ENCODE measurements around the gene KCNJ12. TPM values are rescaled to one million over a fixed set of nuclear protein-coding genes. Genes with fewer than 3 reads are reported as not detected.

The KCNJ12 gene
- total RNA-seq, 2 experiments from 2014 or later = 0.11 TPM; not detected in 1

- Mint-ChIP-seq H3K27me3 (no peaks in the 10 kb centered on the region), H3K36me3 (ENCODE audit: low read depth) (no peaks in the 10 kb centered on the region), H3K4me3 (no peak overlapping the region), H3K27ac (no peak overlapping the region), H3K4me1 (ENCODE audit: low read depth) (no peaks in the 10 kb centered on the region), H3K9me3 (no peaks in the 10 kb centered on the region)
- intact Hi-C loops (cut with DNase I, micrococcal nuclease) = no loop called here
- POLR2A ChIA-PET = no interaction called here
- no peak for DNase-seq
- H3K27me3 ChIP-seq (ENCODE audit: control insufficient read depth in 1 of 2, insufficient read depth in 2 of 2, low read length in 2 of 2) = no peaks in the 10 kb centered on the region
- H3K9me3 ChIP-seq (ENCODE audit: control insufficient read depth in 1 of 2, insufficient read depth in 1 of 2, low read length in 2 of 2) = peaks cover 0 to 3% of the 10 kb centered on the region in 2 experiments
- CTCF ChIA-PET = no interaction called here
- H3K36me3 ChIP-seq (ENCODE audit: insufficient read depth, low read length) = no peaks in the 10 kb centered on the region
- H3K4me3 ChIP-seq (ENCODE audit: low read length) = no peak overlapping the region
- TF ChIP-seq, protein P1, sequence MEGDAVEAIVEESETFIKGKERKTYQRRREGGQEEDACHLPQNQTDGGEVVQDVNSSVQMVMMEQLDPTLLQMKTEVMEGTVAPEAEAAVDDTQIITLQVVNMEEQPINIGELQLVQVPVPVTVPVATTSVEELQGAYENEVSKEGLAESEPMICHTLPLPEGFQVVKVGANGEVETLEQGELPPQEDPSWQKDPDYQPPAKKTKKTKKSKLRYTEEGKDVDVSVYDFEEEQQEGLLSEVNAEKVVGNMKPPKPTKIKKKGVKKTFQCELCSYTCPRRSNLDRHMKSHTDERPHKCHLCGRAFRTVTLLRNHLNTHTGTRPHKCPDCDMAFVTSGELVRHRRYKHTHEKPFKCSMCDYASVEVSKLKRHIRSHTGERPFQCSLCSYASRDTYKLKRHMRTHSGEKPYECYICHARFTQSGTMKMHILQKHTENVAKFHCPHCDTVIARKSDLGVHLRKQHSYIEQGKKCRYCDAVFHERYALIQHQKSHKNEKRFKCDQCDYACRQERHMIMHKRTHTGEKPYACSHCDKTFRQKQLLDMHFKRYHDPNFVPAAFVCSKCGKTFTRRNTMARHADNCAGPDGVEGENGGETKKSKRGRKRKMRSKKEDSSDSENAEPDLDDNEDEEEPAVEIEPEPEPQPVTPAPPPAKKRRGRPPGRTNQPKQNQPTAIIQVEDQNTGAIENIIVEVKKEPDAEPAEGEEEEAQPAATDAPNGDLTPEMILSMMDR (IDR thresholded peaks at IDR 0.05) = no peak
- no peak for ATAC-seq (ENCODE audit: poor library complexity)
- no peak overlapping the region for H3K27ac ChIP-seq (ENCODE audit: low read depth in 1 of 2, low read length in 2 of 2)
- H3K4me1 ChIP-seq (ENCODE audit: insufficient read depth, low read length) = no peaks in the 10 kb centered on the region
Observed at GRCh38 chr17:21353326-21354010, 22.7 kb upstream of the KCNJ12 start.

DNA sequence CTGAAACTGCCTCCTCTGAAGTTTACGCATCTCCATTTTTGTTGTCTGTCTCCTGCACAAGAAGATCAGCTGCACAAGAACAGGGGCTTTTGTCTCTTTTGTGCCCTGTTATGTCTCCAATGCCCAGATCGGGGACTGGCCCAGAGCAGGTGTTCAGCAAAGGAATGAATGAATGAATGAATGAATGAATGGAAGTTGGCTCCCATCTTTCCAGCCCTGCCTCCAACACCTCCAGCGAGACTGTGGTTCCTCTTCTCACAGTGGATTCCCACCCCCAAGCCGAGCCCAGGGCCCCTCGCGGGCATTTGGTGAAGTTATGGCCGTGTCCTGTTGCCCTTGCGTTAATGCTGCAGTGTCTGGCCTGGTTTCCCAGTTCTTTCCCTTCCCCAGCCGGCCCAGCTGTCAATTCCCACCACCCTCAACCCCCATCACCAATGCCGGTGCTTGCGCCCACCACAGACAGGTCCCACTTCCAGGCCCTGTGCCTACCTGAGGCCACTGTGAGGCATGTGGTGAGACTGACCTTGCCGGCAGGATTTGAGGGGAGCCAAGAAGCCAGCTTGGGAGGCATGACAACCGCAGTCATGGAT is 21.3 kb upstream of the KCNJ12 start:
- H3K36me3 Mint-ChIP-seq (ENCODE audit: low read depth) = no peaks in the 10 kb centered on the region

DNA sequence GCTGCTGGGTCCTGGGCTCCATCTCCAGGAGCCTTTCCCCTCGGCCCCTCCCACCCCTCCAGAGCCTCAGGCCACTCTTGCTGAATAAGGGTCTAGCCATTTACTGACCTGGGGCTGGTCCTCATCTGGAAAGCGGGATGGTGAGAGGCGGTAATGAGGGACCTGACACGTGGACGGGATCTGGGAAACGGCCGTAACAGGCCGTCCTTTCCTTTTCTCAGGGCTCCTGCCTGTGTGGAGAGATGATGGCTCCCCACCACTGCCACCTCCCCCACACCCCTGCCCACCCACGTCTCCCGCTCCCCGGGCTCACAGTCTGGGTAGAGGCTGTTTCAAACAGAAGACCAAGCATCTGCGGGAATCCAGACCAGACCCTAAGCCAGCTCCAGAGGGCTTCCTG is 20.6 kb upstream of the KCNJ12 start:
- no peaks in the 10 kb centered on the region for H3K4me1 ChIP-seq (ENCODE audit: insufficient read depth, low read length)
- Mint-ChIP-seq H3K9me3 (no peaks in the 10 kb centered on the region), H3K27ac (no peak overlapping the region), H3K27me3 (no peaks in the 10 kb centered on the region), H3K4me1 (ENCODE audit: low read depth) (no peaks in the 10 kb centered on the region), H3K4me3 (no peak overlapping the region), H3K36me3 (ENCODE audit: low read depth) (no peaks in the 10 kb centered on the region)
- H3K36me3 ChIP-seq (ENCODE audit: insufficient read depth, low read length) = no peaks in the 10 kb centered on the region
- no peak overlapping the region for H3K27ac ChIP-seq (ENCODE audit: low read depth in 1 of 2, low read length in 2 of 2)
- ChIA-PET CTCF (no interaction called here), POLR2A (no interaction called here)
- H3K9me3 ChIP-seq (ENCODE audit: control insufficient read depth in 1 of 2, insufficient read depth in 1 of 2, low read length in 2 of 2) = no peaks in the 10 kb centered on the region
- no peak overlapping the region for H3K4me3 ChIP-seq (ENCODE audit: low read length)
- DNase-seq (no peak), ATAC-seq (ENCODE audit: poor library complexity) (no peak)
- TF ChIP-seq, protein P1 (IDR thresholded peaks at IDR 0.05) = no peak
- H3K27me3 ChIP-seq (ENCODE audit: control insufficient read depth in 1 of 2, insufficient read depth in 2 of 2, low read length in 2 of 2) = no peaks in the 10 kb centered on the region
- intact Hi-C loops (cut with DNase I, micrococcal nuclease) = no loop called here

More for the DNA sequence above, 21.3 kb upstream of the KCNJ12 start:
- no peak overlapping the region for H3K27ac ChIP-seq (ENCODE audit: low read depth in 1 of 2, low read length in 2 of 2)
- ATAC-seq (ENCODE audit: poor library complexity) (no peak), DNase-seq (no peak)
- H3K36me3 ChIP-seq (ENCODE audit: insufficient read depth, low read length) = no peaks in the 10 kb centered on the region
- no peaks in the 10 kb centered on the region for H3K9me3 ChIP-seq (ENCODE audit: control insufficient read depth in 1 of 2, insufficient read depth in 1 of 2, low read length in 2 of 2)
- Mint-ChIP-seq H3K27ac (no peak overlapping the region), H3K9me3 (no peaks in the 10 kb centered on the region), H3K27me3 (no peaks in the 10 kb centered on the region), H3K4me3 (no peak overlapping the region), H3K4me1 (ENCODE audit: low read depth) (no peaks in the 10 kb centered on the region)
- TF ChIP-seq, protein P1 (IDR thresholded peaks at IDR 0.05) = no peak
- H3K4me3 ChIP-seq (ENCODE audit: low read length) = no peak overlapping the region
- CTCF ChIA-PET = no interaction called here
- intact Hi-C loops (cut with DNase I, micrococcal nuclease) = no loop called here
- H3K4me1 ChIP-seq (ENCODE audit: insufficient read depth, low read length) = no peaks in the 10 kb centered on the region
- POLR2A ChIA-PET = no interaction called here
- no peaks in the 10 kb centered on the region for H3K27me3 ChIP-seq (ENCODE audit: control insufficient read depth in 1 of 2, insufficient read depth in 2 of 2, low read length in 2 of 2)
